Heart left ventricle (tissue), 16 donors: Measurements from ENCODE around the gene CD276. TPM values are rescaled to one million over a fixed set of nuclear protein-coding genes. Genes with fewer than 3 reads are reported as not detected.
A peak's percentile ranks its signal among the peaks of the same experiment; 100 is the strongest.

ENCODE experiments used
- ATAC-seq, 4 donors: fragments of 200-7000 bp; cut with Tn5 transposase; one replicate each; pipeline ENCODE4 v1.9.1; 2020 to 2022; ENCODE audit warnings: moderate library complexity in 4 of 4, mild to moderate bottlenecking in 3 of 4, moderate number of reproducible peaks in 1 of 4
- DNase-seq, 5 donors: peaks; one replicate each; pipeline ENCODE4 v3.0.0-alpha.2; 2020
- H3K27ac ChIP-seq, 12 donors: fragments of 200-600 bp; sonication (generic) in 4 of 12; one replicate each; pipeline versions ENCODE4 v1.5.0 to v1.8.0; 2016 to 2022; ENCODE audit warnings: mild to moderate bottlenecking in 2 of 12
- H3K27me3 ChIP-seq, 9 donors: fragments of 200-600 bp; sonication (generic) in 2 of 9; one replicate each; pipeline versions ENCODE4 v1.5.1 to v1.8.0; 2016 to 2022; ENCODE audit warnings: mild to moderate bottlenecking in 3 of 9
- H3K36me3 ChIP-seq, 9 donors: fragments of 200-600 bp; sonication (generic) in 2 of 9; one replicate each; pipeline versions ENCODE4 v1.5.0 to v1.8.0; 2018 to 2022; ENCODE audit warnings: mild to moderate bottlenecking in 2 of 9
- H3K4me1 ChIP-seq, 12 donors: fragments of 200-600 bp; sonication (generic) in 4 of 12; one replicate each; pipeline versions ENCODE4 v1.5.0 to v1.8.0; 2016 to 2022; ENCODE audit warnings: mild to moderate bottlenecking in 3 of 12
- H3K4me3 ChIP-seq, 12 donors: fragments of 200-600 bp; sonication (generic) in 4 of 12; one replicate each; pipeline versions ENCODE4 v1.5.0 to v1.8.0; 2017 to 2022; ENCODE audit warnings: mild to moderate bottlenecking in 9 of 12, moderate library complexity in 4 of 12
- H3K9me3 ChIP-seq, 12 donors: fragments of 200-600 bp; sonication (generic) in 4 of 12; one replicate each; pipeline versions ENCODE4 v1.5.0 to v1.8.0; 2016 to 2022; ENCODE audit warnings: mild to moderate bottlenecking in 1 of 12
- POLR2A ChIP-seq, 2 donors: fragments of 450-650 bp; IDR thresholded peaks; one replicate each; pipeline ENCODE4 v1.6.1; 2017; ENCODE audit warnings: antibody characterized with exemption in 2 of 2, mild to moderate bottlenecking in 2 of 2, moderate library complexity in 2 of 2
- WGBS, 4 donors: extraction: QIAGEN DNeasy Blood & Tissue Kit in 2 of 4; methylation state at CpG; one replicate each; pipeline versions ENCODE4 v1.1.5 to v1.1.7; 2013 to 2018; 5-methylcytosine and 5-hydroxymethylcytosine counted together
- intact Hi-C, 10 donors: fragments of 100-400 bp; cut with DNase I; formaldehyde crosslinking; loops; one replicate each; pipeline versions ENCODE4 v1.11.1 to v1.14.2; 2022
- polyA plus RNA-seq, 2 donors: library from polyadenylated mRNA; stranded (reverse); fragments of 200-250 nt; gene quantifications; one replicate each; pipeline ENCODE4 v1.2.3, GENCODE V29; 2013
- total RNA-seq, 9 donors: library from RNA; depleted of rRNA in 2 of 9; stranded (reverse); fragments of >200 nt in 2 of 9; fragmentation: NEBNext Ultra II Directional in 3 of 9; extraction: Animal tissue kit (Norgen Biotek cat#: 25700) in 3 of 9; gene quantifications; one replicate each; pipeline versions ENCODE4 v1.1.0 to v1.2.4, GENCODE V29; 2016 to 2023
- TF ChIP-seq, protein P1 (sequence below), 12 donors: fragments of 200-600 bp; sonication (generic) in 4 of 12; IDR thresholded peaks; one replicate each; pipeline versions ENCODE4 v1.5.0 to v1.8.0; 2018 to 2022; ENCODE audit warnings: antibody characterized with exemption in 12 of 12, mild to moderate bottlenecking in 5 of 12
- donor health status: ischemic (EF 13 %, LVEDD 7.1; RV severe dilation, severe dysfunction).
- donor health status: healthy with polysubstance abuse.
- donor health status: DM: no; HTN: yes; CAD: no.
- donor health status: DM: no; HTN: no; CAD: no.
- donor health status: ischemic (EF 25% LVEDD 6.9; RV normal size, moderate dysfunction).
- donor health status: ischemic (EF 25% LVEDD 5.7; RV mildly dilated, moderate dysfunction).
- donor health status: healthy.
- donor health status: DM: yes; HTN: yes; CAD: no.
- donor health status: ischemic (EF 35%, LVEDD 5.7; RV mildly dilated, moderate dysfunction).
- donor health status: nonischemic (EF 11% LVEDD 7.7; RV severe dilation, severe dysfunction).
- donor health status: DM: yes; HTN: yes; CAD: no.
- donor health status: PGD.
- donor health status: ischemic (EF 29% LVEDD 5.4; RV normal size, mild dysfunction).
- donor health status: nonischemic (EF 23%, LVEDD 6.1; RV moderate dilation, normal function).

Gene CD276
- total and polyA plus RNA-seq, 11 donors: 29.1 to 127 (median 53.3) TPM

DNA sequence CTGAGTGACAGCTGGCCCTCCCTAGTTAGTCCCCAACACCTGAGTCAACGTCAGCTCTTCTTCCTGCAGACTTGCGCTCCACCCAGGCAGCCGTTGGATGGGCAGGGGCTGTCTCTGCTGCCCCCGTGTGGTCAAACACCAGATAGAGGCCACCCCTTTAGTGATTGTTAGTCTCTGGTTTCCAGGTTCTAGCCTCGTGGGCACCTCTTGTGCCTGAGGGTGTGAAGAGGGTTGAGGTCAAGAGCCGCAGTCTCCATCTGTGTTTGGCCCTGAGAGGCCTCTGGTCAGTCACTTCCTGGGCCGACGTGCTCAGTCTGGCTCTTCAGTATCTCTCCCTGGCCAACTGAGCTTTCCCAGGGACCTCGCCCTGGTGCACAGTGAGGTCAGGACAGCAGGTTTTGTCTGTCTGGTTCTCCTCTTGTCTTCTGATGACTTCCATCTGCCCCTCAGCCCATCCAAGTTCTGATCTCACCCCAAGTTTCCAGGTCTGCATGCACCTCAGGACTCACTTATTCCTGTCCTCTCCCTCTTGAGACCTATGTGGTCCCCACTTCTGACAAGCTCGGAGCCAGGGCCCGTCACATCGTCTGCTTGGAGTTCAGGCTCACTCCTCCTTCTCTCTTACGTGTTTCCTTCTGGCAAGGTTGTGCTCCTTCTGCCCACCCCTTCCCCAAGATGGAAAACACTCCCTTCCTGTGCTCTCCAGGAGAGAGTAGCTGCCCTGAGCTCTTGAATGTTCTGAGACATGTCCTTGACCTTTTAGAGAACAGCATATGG, 20.9 kb downstream of the CD276 start:
- ATAC-seq (peak; percentile 38 to 73 (median 58)), DNase-seq (peak; percentile 44 to 81 (median 67))
- intact Hi-C loops: loop anchor here in 8 of 10 donors (5.0 to 10.0 kb wide), 8 partner anchors 38 to 463 kb away; no protein-coding TSS in a partner anchor
- Histone ChIP-seq H3K4me3 (no peak overlapping the region), H3K9me3 (no peaks in the 10 kb centered on the region), H3K27me3 (no peaks in the 10 kb centered on the region), H3K4me1 (peaks cover 0 to 7% (median 0%) of the 10 kb centered on the region in 12 donors), H3K36me3 (peaks cover 0 to 68% (median 36%) of the 10 kb centered on the region in 9 donors), H3K27ac (no peak overlapping the region)
- TF ChIP-seq, protein P1, sequence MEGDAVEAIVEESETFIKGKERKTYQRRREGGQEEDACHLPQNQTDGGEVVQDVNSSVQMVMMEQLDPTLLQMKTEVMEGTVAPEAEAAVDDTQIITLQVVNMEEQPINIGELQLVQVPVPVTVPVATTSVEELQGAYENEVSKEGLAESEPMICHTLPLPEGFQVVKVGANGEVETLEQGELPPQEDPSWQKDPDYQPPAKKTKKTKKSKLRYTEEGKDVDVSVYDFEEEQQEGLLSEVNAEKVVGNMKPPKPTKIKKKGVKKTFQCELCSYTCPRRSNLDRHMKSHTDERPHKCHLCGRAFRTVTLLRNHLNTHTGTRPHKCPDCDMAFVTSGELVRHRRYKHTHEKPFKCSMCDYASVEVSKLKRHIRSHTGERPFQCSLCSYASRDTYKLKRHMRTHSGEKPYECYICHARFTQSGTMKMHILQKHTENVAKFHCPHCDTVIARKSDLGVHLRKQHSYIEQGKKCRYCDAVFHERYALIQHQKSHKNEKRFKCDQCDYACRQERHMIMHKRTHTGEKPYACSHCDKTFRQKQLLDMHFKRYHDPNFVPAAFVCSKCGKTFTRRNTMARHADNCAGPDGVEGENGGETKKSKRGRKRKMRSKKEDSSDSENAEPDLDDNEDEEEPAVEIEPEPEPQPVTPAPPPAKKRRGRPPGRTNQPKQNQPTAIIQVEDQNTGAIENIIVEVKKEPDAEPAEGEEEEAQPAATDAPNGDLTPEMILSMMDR (IDR thresholded peaks at IDR 0.05): peak; percentile 65 to 87 (median 82)
- no peak for TF ChIP-seq POLR2A (IDR thresholded peaks at IDR 0.05)
- WGBS, 4 donors: 34 to 44% (median 38%) methylated on average over 12 to 13 of the region's 13 CpGs

GRCh38 chr15:73708691-73709090, 24.5 kb downstream of the CD276 start:
- intact Hi-C loops: loop anchor here in 3 of 10 donors (5.0 to 10.0 kb wide), 4 partner anchors 41 to 466 kb away; no protein-coding TSS in a partner anchor
- Histone ChIP-seq H3K9me3 (no peaks in the 10 kb centered on the region), H3K27ac (no peak overlapping the region), H3K4me1 (peaks cover 0 to 7% (median 0%) of the 10 kb centered on the region in 12 donors), H3K4me3 (no peak overlapping the region), H3K36me3 (peaks cover 0 to 88% (median 44%) of the 10 kb centered on the region in 9 donors), H3K27me3 (no peaks in the 10 kb centered on the region)
- WGBS, 4 donors: 91 to 96% (median 94%) methylated on average over 6 of the region's 6 CpGs
- ATAC-seq (no peak), DNase-seq (peak in 1 of 5 donors; percentile 13)
- TF ChIP-seq POLR2A (IDR thresholded peaks at IDR 0.05): no peak
- TF ChIP-seq, protein P1 (IDR thresholded peaks at IDR 0.05): no peak

DNA sequence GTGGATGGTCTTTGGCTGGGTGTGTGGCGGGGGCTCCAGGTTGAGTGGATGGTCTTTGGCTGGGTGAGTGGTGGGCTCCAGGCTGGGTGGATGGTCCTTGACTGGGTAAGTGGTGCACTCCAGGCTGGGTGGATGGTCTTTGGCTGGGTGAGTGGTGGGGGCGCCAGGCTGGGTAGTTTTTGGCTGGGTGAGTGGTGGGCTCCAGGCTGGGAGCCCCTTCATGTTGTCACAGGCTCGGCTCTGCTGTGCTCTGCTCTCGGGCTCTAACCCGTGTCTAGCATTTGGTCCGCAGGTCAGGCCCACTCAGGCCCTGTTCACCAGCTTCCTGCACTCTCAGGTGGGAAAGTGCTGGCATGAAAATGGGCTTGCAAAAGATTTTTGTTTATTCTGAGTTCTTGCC, 25.1 kb downstream of the CD276 start:
- Histone ChIP-seq H3K27me3 (no peaks in the 10 kb centered on the region), H3K4me1 (peaks cover 0 to 7% (median 0%) of the 10 kb centered on the region in 12 donors), H3K36me3 (peaks cover 0 to 87% (median 43%) of the 10 kb centered on the region in 9 donors), H3K27ac (no peak overlapping the region), H3K4me3 (no peak overlapping the region), H3K9me3 (no peaks in the 10 kb centered on the region)
- intact Hi-C loops: loop anchor here in 3 of 10 donors (5.0 to 10.0 kb wide), 4 partner anchors 42 to 467 kb away; no protein-coding TSS in a partner anchor
- no peak for TF ChIP-seq POLR2A (IDR thresholded peaks at IDR 0.05)
- TF ChIP-seq, protein P1 (IDR thresholded peaks at IDR 0.05): no peak
- DNase-seq (peak in 1 of 5 donors; percentile 16), ATAC-seq (no peak)
- 93 to 98% (median 96%) methylated on average over 6 of the region's 6 CpGs for WGBS, 4 donors

- TF ChIP-seq POLR2A (IDR thresholded peaks at IDR 0.05): no peak
- TF ChIP-seq, protein P1 (IDR thresholded peaks at IDR 0.05): no peak
- Histone ChIP-seq H3K9me3 (no peaks in the 10 kb centered on the region), H3K27ac (no peak overlapping the region), H3K27me3 (no peaks in the 10 kb centered on the region), H3K4me3 (no peak overlapping the region), H3K4me1 (peaks cover 0 to 7% (median 0%) of the 10 kb centered on the region in 12 donors), H3K36me3 (peaks cover 0 to 84% (median 38%) of the 10 kb centered on the region in 9 donors)
- intact Hi-C loops: loop anchor here in 6 of 10 donors (5.0 to 10.0 kb wide), 6 partner anchors 42 to 467 kb away; no protein-coding TSS in a partner anchor
- no peak for DNase-seq
- ATAC-seq: no peak
- 87 to 91% (median 90%) methylated on average over 4 of the region's 4 CpGs for WGBS, 4 donors
Observed at GRCh38 chr15:73709686-73710085, 25.5 kb downstream of the CD276 start.
